ENCODE data around the gene TSNAXIP1. TPM values are rescaled to one million over a fixed set of nuclear protein-coding genes. Genes with fewer than 3 reads are reported as not detected.

The TSNAXIP1 gene
- total and polyA plus RNA-seq, 2 donors (not counting 1 experiment from before 2014, with no cell fraction given): 0.97 to 1.2 TPM

DNA sequence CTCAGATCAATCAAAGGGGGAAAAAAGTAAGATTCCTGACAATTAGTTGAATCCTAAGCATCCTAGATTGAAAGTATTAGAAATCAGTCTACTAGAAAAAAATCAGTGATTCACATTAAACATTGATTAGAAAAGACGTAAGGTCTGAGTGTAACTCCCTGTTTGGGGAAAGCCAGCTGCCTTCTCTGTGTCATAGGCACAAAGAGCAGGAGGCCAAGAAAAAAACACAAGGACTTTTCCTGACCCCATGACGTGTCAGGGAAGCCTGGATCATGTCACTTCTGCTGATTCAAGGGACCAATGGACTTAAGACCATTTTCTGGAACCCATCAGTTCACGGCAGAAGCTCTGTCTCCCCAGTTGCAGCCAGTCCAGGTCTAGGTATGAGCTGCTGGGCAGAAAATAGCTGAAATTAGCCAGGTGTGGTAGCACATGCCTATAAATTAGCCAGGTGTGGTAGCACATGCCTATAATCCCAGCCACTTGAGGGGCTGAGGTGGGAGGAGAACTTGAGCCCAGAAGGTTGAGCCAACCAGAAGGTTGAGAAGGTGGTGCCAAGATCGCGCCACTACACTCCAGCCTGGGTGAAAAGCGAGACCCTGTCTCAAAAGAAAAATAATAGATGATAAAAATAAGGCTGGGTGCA lies 36.2 kb upstream of the TSNAXIP1 start:
- ChIA-PET POLR2A (no interaction called here), CTCF (no interaction called here)
- Histone ChIP-seq H3K9me3 (ENCODE audit: control extremely low read depth in 1 of 3, control insufficient read depth in 2 of 3, insufficient read depth in 1 of 3, low read length in 2 of 3) (no peaks in the 10 kb centered on the region), H4K20me1 (ENCODE audit: control insufficient read depth, insufficient read depth, low read length, poor library complexity, severe bottlenecking) (peaks cover 45% of the 10 kb centered on the region), H3K79me2 (ENCODE audit: control insufficient read depth, insufficient read depth, low read length) (peaks cover 87% of the 10 kb centered on the region), H3K27ac (ENCODE audit: low read length in 2 of 2) (no peak overlapping the region), H3K4me2 (replicated peaks; ENCODE audit: low read depth, low read length, poor library complexity, severe bottlenecking) (no peak overlapping the region), H3K4me1 (ENCODE audit: control insufficient read depth in 2 of 2, insufficient read depth in 2 of 2, low read length in 2 of 2) (no peaks in the 10 kb centered on the region), H3K9ac (ENCODE audit: low read length) (no peak overlapping the region), H3K36me3 (replicated peaks in 1 of 2; ENCODE audit: control extremely low read depth in 1 of 2, control insufficient read depth in 1 of 2, extremely low read depth in 1 of 2, insufficient read depth in 2 of 2, low read length in 1 of 2) (peaks cover 7 to 34% of the 10 kb centered on the region in 2 experiments), H3K27me3 (replicated peaks in 1 of 4; ENCODE audit: control extremely low read depth in 1 of 4, control insufficient read depth in 3 of 4, insufficient read depth in 4 of 4, low read length in 3 of 4) (no peaks in the 10 kb centered on the region), H2AFZ (ENCODE audit: insufficient read depth, low read depth, low read length, poor library complexity, severe bottlenecking) (no peak overlapping the region), H3K4me3 (ENCODE audit: control extremely low read depth in 1 of 5, extremely low read depth in 1 of 5, insufficient read depth in 1 of 5, low read depth in 2 of 5, low read length in 4 of 5) (no peak overlapping the region)
- H3K4me1 Mint-ChIP-seq: peaks cover 6% of the 10 kb centered on the region
- intact Hi-C loops (cut with micrococcal nuclease): no loop called here
- H3K9me3 Mint-ChIP-seq (ENCODE audit: insufficient read depth): no peaks in the 10 kb centered on the region
- DNase-seq (no peak), ATAC-seq (ENCODE audit: low read depth) (no peak)
- H3K27ac Mint-ChIP-seq: no peak overlapping the region
- no peak overlapping the region for H3K4me3 Mint-ChIP-seq
- H3K27me3 Mint-ChIP-seq: no peaks in the 10 kb centered on the region
- TF ChIP-seq EZH2 (IDR thresholded peaks at IDR 0.05; ENCODE audit: borderline replicate concordance, insufficient read depth, low read depth, low read length, poor library complexity, severe bottlenecking) (no peak), CTCF (IDR thresholded peaks at IDR 0.05) (no peak)
- WGBS (ENCODE audit: insufficient coverage): 100% methylated on average over 5 of the region's 6 CpGs

- no peaks in the 10 kb centered on the region for H3K27me3 ChIP-seq (replicated peaks in 1 of 4; ENCODE audit: control extremely low read depth in 1 of 4, control insufficient read depth in 3 of 4, insufficient read depth in 4 of 4, low read length in 3 of 4)
- DNase-seq (no peak), ATAC-seq (ENCODE audit: low read depth) (no peak)
- no peak overlapping the region for H3K4me2 ChIP-seq (replicated peaks; ENCODE audit: low read depth, low read length, poor library complexity, severe bottlenecking)
- POLR2A ChIA-PET: no interaction called here
- no peak overlapping the region for H3K4me3 ChIP-seq (ENCODE audit: control extremely low read depth in 1 of 5, extremely low read depth in 1 of 5, insufficient read depth in 1 of 5, low read depth in 2 of 5, low read length in 4 of 5)
- H3K9ac ChIP-seq (ENCODE audit: low read length): no peak overlapping the region
- H3K27ac ChIP-seq (ENCODE audit: low read length in 2 of 2): no peak overlapping the region
- no peaks in the 10 kb centered on the region for H3K4me1 ChIP-seq (ENCODE audit: control insufficient read depth in 2 of 2, insufficient read depth in 2 of 2, low read length in 2 of 2)
- intact Hi-C loops (cut with micrococcal nuclease): no loop called here
- WGBS (ENCODE audit: insufficient coverage): 72% methylated on average over 3 of the region's 4 CpGs
- H3K4me3 Mint-ChIP-seq: no peak overlapping the region
- H3K27ac Mint-ChIP-seq: no peak overlapping the region
- H3K9me3 Mint-ChIP-seq (ENCODE audit: insufficient read depth): no peaks in the 10 kb centered on the region
- no peaks in the 10 kb centered on the region for H3K9me3 ChIP-seq (ENCODE audit: control extremely low read depth in 1 of 3, control insufficient read depth in 2 of 3, insufficient read depth in 1 of 3, low read length in 2 of 3)
- CTCF ChIA-PET: no interaction called here
- peaks cover 48% of the 10 kb centered on the region for H4K20me1 ChIP-seq (ENCODE audit: control insufficient read depth, insufficient read depth, low read length, poor library complexity, severe bottlenecking)
- H3K27me3 Mint-ChIP-seq: no peaks in the 10 kb centered on the region
- no peak overlapping the region for H2AFZ ChIP-seq (ENCODE audit: insufficient read depth, low read depth, low read length, poor library complexity, severe bottlenecking)
- H3K4me1 Mint-ChIP-seq: peaks cover 10% of the 10 kb centered on the region
- peaks cover 3 to 27% of the 10 kb centered on the region in 2 experiments for H3K36me3 ChIP-seq (replicated peaks in 1 of 2; ENCODE audit: control extremely low read depth in 1 of 2, control insufficient read depth in 1 of 2, extremely low read depth in 1 of 2, insufficient read depth in 2 of 2, low read length in 1 of 2)
- H3K79me2 ChIP-seq (ENCODE audit: control insufficient read depth, insufficient read depth, low read length): peaks cover 89% of the 10 kb centered on the region
- TF ChIP-seq EZH2 (IDR thresholded peaks at IDR 0.05; ENCODE audit: borderline replicate concordance, insufficient read depth, low read depth, low read length, poor library complexity, severe bottlenecking) (no peak), CTCF (IDR thresholded peaks at IDR 0.05) (no peak)
These were observed 33.6 kb upstream of the TSNAXIP1 start for GRCh38 chr16:67773099-67773498.

All from B cell (primary cell).